ENCODE measurements around the gene TEPSIN. TPM values are rescaled to one million over a fixed set of nuclear protein-coding genes. Genes with fewer than 3 reads are reported as not detected.
A peak's percentile ranks its signal among the peaks of the same experiment; 100 is the strongest.

TEPSIN gene
- total and polyA plus RNA-seq, 5 donors from 2014 or later: 2.1 to 113 (median 6.2) TPM

DNA sequence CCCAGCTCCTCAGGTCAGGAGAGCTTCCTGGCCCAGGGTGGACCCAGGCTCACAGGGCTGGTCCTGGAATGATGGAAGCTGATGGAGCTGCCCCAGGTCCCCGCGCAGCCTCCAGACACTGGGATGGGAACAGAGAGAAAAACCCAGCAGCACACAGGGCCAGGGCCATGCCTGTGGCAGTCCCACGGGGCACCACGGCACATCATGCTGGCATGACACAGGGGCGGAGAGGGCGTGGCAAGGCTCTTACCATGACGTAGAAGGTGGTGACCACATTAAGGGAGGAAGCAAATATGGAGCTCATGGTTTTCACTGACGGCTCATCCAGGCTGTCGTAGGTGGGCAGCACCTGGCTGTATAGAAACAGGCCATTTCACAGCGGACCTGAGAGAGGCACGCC, 37.9 kb upstream of the TEPSIN start:
- peaks cover 25% of the 10 kb centered on the region for H3K36me3 Mint-ChIP-seq
- ATAC-seq (ENCODE audit: low read depth in 2 of 2): no peak
- no peak overlapping the region for H3K27ac Mint-ChIP-seq
- no peak for DNase-seq
- no peaks in the 10 kb centered on the region for H3K27me3 ChIP-seq (ENCODE audit: control insufficient read depth, insufficient read depth, low read length)
- H3K36me3 ChIP-seq (ENCODE audit: control insufficient read depth, insufficient read depth, low read length): peaks cover 64% of the 10 kb centered on the region
- no peak overlapping the region for H3K4me3 ChIP-seq (ENCODE audit: low read depth, low read length)
- H3K4me3 Mint-ChIP-seq: no peak overlapping the region
- no peaks in the 10 kb centered on the region for H3K27me3 Mint-ChIP-seq
- H3K27ac ChIP-seq (ENCODE audit: insufficient read depth, low read length, poor library complexity, severe bottlenecking): no peak overlapping the region
- H3K4me1 Mint-ChIP-seq: peaks cover 0 to 5% (median 1%) of the 10 kb centered on the region in 4 donors
- H3K4me1 ChIP-seq (ENCODE audit: control insufficient read depth, insufficient read depth, low read length, poor library complexity, severe bottlenecking): no peaks in the 10 kb centered on the region
- no peaks in the 10 kb centered on the region for H3K9me3 Mint-ChIP-seq
- no peaks in the 10 kb centered on the region for H3K9me3 ChIP-seq (ENCODE audit: control insufficient read depth in 2 of 2, low read length in 2 of 2)

DNA sequence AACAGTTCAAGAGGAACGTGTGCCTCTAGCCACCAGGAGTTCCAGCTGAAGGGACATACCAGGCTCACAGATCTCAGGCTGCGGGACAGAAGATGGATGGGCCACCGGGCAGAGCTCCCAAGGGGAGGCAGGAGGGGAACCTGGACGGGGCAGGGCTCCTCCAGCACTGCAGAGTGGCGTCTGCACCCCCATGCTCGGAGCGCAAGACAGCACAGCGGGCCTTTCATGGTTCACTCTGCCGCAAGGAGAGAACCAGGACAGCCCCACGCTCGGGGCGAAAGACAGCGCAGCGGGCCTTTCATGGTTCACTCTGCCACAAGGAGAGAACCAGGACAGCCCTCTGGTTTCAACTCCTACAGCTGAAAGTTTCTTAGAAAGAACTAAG, 35.6 kb upstream of the TEPSIN start:
- no peaks in the 10 kb centered on the region for H3K27me3 ChIP-seq (ENCODE audit: control insufficient read depth, insufficient read depth, low read length)
- H3K9me3 Mint-ChIP-seq: no peaks in the 10 kb centered on the region
- H3K4me1 Mint-ChIP-seq: peaks cover 0 to 5% (median 2%) of the 10 kb centered on the region in 4 donors
- H3K36me3 Mint-ChIP-seq: peaks cover 28% of the 10 kb centered on the region
- no peak overlapping the region for H3K4me3 Mint-ChIP-seq
- DNase-seq: no peak
- no peak overlapping the region for H3K27ac Mint-ChIP-seq
- no peaks in the 10 kb centered on the region for H3K4me1 ChIP-seq (ENCODE audit: control insufficient read depth, insufficient read depth, low read length, poor library complexity, severe bottlenecking)
- ATAC-seq (ENCODE audit: low read depth in 2 of 2): no peak
- no peak overlapping the region for H3K4me3 ChIP-seq (ENCODE audit: low read depth, low read length)
- no peaks in the 10 kb centered on the region for H3K27me3 Mint-ChIP-seq
- no peak overlapping the region for H3K27ac ChIP-seq (ENCODE audit: insufficient read depth, low read length, poor library complexity, severe bottlenecking)
- peaks cover 70% of the 10 kb centered on the region for H3K36me3 ChIP-seq (ENCODE audit: control insufficient read depth, insufficient read depth, low read length)
- no peaks in the 10 kb centered on the region for H3K9me3 ChIP-seq (ENCODE audit: control insufficient read depth in 2 of 2, low read length in 2 of 2)

DNA sequence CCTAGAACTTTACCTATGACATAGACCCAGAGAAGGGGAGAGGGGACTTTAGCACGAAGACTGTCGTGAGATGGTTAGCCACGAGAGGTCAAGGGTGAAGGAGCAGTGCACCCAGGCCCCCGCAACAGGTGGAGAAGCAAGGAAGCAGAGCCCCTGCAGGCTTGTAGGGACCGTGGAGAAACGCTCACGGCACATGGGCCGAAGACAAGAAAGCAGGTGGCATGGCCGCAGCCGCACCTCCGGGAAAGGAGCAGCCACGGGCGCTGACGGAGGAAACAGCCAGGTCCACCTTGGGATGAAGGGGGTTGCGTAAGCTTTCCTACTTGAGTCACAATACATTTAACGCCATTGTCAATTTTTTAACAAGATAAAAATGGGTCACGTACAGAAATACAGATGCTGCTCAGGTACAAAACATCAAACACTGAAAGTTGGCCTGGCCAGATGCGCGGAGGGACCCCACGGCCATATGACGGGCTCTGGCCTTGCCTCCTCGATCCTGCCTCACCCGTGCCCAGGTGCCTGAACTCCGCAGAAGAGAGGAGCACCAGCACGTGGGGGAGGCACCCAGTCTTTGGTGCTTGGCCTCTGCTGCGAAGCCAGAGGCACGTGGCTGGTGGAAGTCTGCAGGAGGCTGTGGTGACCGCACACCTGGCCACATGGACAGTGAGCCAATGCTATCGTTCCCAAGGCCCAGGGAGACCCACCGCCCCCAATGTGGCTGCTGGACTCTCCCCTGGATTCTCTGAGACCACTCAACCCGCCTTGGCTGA, 35.0 kb upstream of the TEPSIN start:
- Histone ChIP-seq H3K4me3 (ENCODE audit: low read depth, low read length) (no peak overlapping the region), H3K27ac (ENCODE audit: insufficient read depth, low read length, poor library complexity, severe bottlenecking) (no peak overlapping the region), H3K36me3 (ENCODE audit: control insufficient read depth, insufficient read depth, low read length) (peaks cover 68% of the 10 kb centered on the region), H3K4me1 (ENCODE audit: control insufficient read depth, insufficient read depth, low read length, poor library complexity, severe bottlenecking) (no peaks in the 10 kb centered on the region), H3K27me3 (ENCODE audit: control insufficient read depth, insufficient read depth, low read length) (no peaks in the 10 kb centered on the region), H3K9me3 (ENCODE audit: control insufficient read depth in 2 of 2, low read length in 2 of 2) (no peaks in the 10 kb centered on the region)
- H3K4me3 Mint-ChIP-seq: no peak overlapping the region
- DNase-seq: no peak
- no peak for ATAC-seq (ENCODE audit: low read depth in 2 of 2)
- peak overlapping the region in 1 of 3 donors; percentile 39 for H3K27ac Mint-ChIP-seq
- peaks cover 0 to 5% (median 2%) of the 10 kb centered on the region in 4 donors for H3K4me1 Mint-ChIP-seq
- peaks cover 28% of the 10 kb centered on the region for H3K36me3 Mint-ChIP-seq
- no peaks in the 10 kb centered on the region for H3K9me3 Mint-ChIP-seq
- H3K27me3 Mint-ChIP-seq: no peaks in the 10 kb centered on the region

DNA sequence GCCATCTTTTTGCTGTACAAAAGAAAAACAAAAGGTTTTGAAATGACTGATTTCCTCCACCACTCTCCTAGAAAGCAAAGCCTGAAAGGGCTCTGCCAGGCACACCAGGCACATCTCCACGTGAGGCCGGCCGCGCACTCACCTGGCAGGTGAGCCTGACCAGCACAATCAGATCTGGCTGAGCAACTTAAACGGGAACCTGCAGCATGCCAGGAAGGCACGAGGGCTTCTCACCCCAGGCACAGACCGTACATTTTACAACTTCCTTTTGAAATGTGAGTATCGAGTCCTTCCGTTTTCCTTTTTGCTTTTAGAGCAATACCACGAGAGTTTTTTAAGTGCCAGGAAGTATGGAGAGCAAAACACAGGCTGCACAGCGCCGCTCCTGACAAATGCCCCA, 33.8 kb upstream of the TEPSIN start:
- H3K27ac Mint-ChIP-seq: peak overlapping the region in 2 of 3 donors; percentile 39 to 73
- peaks cover 72% of the 10 kb centered on the region for H3K36me3 ChIP-seq (ENCODE audit: control insufficient read depth, insufficient read depth, low read length)
- ATAC-seq (ENCODE audit: low read depth in 2 of 2) (no peak), DNase-seq (no peak)
- H3K4me1 ChIP-seq (ENCODE audit: control insufficient read depth, insufficient read depth, low read length, poor library complexity, severe bottlenecking): no peaks in the 10 kb centered on the region
- peaks cover 0 to 7% (median 3%) of the 10 kb centered on the region in 4 donors for H3K4me1 Mint-ChIP-seq
- no peak overlapping the region for H3K4me3 ChIP-seq (ENCODE audit: low read depth, low read length)
- peaks cover 32% of the 10 kb centered on the region for H3K36me3 Mint-ChIP-seq
- no peak overlapping the region for H3K27ac ChIP-seq (ENCODE audit: insufficient read depth, low read length, poor library complexity, severe bottlenecking)
- no peak overlapping the region for H3K4me3 Mint-ChIP-seq
- no peaks in the 10 kb centered on the region for H3K9me3 ChIP-seq (ENCODE audit: control insufficient read depth in 2 of 2, low read length in 2 of 2)
- no peaks in the 10 kb centered on the region for H3K9me3 Mint-ChIP-seq
- H3K27me3 Mint-ChIP-seq: no peaks in the 10 kb centered on the region
- no peaks in the 10 kb centered on the region for H3K27me3 ChIP-seq (ENCODE audit: control insufficient read depth, insufficient read depth, low read length)

DNA sequence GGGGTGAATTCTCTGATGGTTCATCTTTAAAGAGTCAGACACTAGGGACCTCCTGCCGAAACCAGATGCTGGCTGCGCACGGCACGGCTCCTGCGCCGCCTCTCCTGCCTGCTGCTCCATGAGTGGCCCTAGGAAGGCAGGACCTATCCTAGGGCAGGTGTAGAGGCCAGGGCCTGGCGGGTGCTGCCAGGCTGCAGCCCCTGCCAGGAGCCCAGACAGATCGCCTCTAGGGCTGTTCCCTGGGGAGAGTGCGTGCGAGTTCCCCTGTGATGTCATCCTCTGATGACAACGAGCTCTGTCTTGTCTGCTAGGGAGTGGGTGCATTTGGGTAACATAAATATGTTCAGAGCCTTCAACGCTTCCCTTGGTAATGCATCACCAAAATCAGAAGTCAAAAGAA, 32.4 kb upstream of the TEPSIN start:
- H3K27me3 ChIP-seq (ENCODE audit: control insufficient read depth, insufficient read depth, low read length): no peaks in the 10 kb centered on the region
- H3K4me3 Mint-ChIP-seq: no peak overlapping the region
- no peak overlapping the region for H3K27ac ChIP-seq (ENCODE audit: insufficient read depth, low read length, poor library complexity, severe bottlenecking)
- DNase-seq (no peak), ATAC-seq (ENCODE audit: low read depth in 2 of 2) (no peak)
- no peak overlapping the region for H3K27ac Mint-ChIP-seq
- no peaks in the 10 kb centered on the region for H3K27me3 Mint-ChIP-seq
- peaks cover 0 to 7% (median 4%) of the 10 kb centered on the region in 4 donors for H3K4me1 Mint-ChIP-seq
- H3K36me3 ChIP-seq (ENCODE audit: control insufficient read depth, insufficient read depth, low read length): peaks cover 70% of the 10 kb centered on the region
- no peaks in the 10 kb centered on the region for H3K9me3 Mint-ChIP-seq
- H3K4me1 ChIP-seq (ENCODE audit: control insufficient read depth, insufficient read depth, low read length, poor library complexity, severe bottlenecking): no peaks in the 10 kb centered on the region
- H3K4me3 ChIP-seq (ENCODE audit: low read depth, low read length): no peak overlapping the region
- H3K9me3 ChIP-seq (ENCODE audit: control insufficient read depth in 2 of 2, low read length in 2 of 2): no peaks in the 10 kb centered on the region
- H3K36me3 Mint-ChIP-seq: peaks cover 35% of the 10 kb centered on the region

DNA sequence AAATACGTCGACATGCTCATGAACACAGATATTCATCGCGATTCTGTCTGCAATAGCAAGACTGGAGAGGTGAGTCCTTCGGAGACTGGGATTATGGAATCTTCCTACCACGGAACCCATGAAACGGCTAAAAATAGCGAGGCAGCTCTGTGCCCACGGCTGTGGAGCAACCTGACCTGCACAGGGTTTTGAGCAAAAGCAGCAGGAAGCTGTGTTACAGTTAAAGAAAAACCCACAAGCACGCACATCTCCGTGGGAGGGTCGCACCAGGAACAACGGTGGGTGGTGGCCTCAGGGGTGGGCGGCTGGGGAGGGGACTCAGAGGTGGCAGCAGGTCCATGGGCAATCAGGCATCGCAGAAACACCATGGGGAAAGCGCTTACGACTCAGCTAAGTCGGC, 31.4 kb upstream of the TEPSIN start:
- DNase-seq (no peak), ATAC-seq (ENCODE audit: low read depth in 2 of 2) (no peak)
- Mint-ChIP-seq H3K27me3 (no peaks in the 10 kb centered on the region), H3K9me3 (no peaks in the 10 kb centered on the region), H3K36me3 (peaks cover 32% of the 10 kb centered on the region), H3K4me3 (no peak overlapping the region), H3K4me1 (peaks cover 0 to 7% (median 4%) of the 10 kb centered on the region in 4 donors), H3K27ac (no peak overlapping the region)
- no peaks in the 10 kb centered on the region for H3K4me1 ChIP-seq (ENCODE audit: control insufficient read depth, insufficient read depth, low read length, poor library complexity, severe bottlenecking)
- no peaks in the 10 kb centered on the region for H3K27me3 ChIP-seq (ENCODE audit: control insufficient read depth, insufficient read depth, low read length)
- H3K4me3 ChIP-seq (ENCODE audit: low read depth, low read length): no peak overlapping the region
- H3K36me3 ChIP-seq (ENCODE audit: control insufficient read depth, insufficient read depth, low read length): peaks cover 71% of the 10 kb centered on the region
- H3K9me3 ChIP-seq (ENCODE audit: control insufficient read depth in 2 of 2, low read length in 2 of 2): no peaks in the 10 kb centered on the region
- no peak overlapping the region for H3K27ac ChIP-seq (ENCODE audit: insufficient read depth, low read length, poor library complexity, severe bottlenecking)

DNA sequence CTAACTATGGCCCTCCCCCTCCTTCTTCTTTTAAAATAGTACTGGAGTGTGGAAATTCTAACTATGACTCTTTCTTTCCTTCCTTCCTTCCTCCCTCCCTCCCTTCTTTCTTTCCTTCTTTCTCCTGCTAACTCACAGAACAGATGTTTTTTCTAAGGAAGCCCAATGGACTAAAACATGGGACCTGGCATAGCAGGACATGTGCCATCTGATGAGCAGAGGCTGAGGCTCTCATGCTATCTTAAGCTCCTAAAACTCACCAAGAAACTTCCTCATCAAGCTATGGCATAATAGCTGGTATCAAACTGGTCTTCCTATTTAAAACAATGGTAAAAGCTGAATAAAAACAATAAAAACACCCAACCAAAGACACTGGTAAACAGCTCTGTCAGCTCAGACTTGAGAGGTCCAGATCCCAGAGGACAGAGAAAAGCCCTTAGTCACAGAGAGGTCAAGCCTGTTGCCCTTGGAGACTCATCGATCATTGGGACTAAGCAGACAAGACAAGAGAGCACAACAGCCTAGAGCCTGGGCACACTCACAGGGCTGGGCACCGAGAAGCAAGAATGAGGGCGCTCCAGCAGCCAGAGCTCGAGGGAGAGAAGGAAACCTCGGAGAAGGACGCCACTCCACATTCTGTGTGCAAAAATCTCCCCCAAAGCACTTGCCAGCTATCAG, 28.7 kb upstream of the TEPSIN start:
- H3K27me3 Mint-ChIP-seq: no peaks in the 10 kb centered on the region
- H3K4me3 ChIP-seq (ENCODE audit: low read depth, low read length): no peak overlapping the region
- no peaks in the 10 kb centered on the region for H3K27me3 ChIP-seq (ENCODE audit: control insufficient read depth, insufficient read depth, low read length)
- H3K9me3 Mint-ChIP-seq: no peaks in the 10 kb centered on the region
- no peaks in the 10 kb centered on the region for H3K4me1 ChIP-seq (ENCODE audit: control insufficient read depth, insufficient read depth, low read length, poor library complexity, severe bottlenecking)
- H3K4me3 Mint-ChIP-seq: no peak overlapping the region
- H3K27ac Mint-ChIP-seq: peak overlapping the region in 2 of 3 donors; percentile 60 to 63
- DNase-seq (no peak), ATAC-seq (ENCODE audit: low read depth in 2 of 2) (no peak)
- H3K36me3 Mint-ChIP-seq: peaks cover 21% of the 10 kb centered on the region
- peaks cover 0 to 4% (median 2%) of the 10 kb centered on the region in 4 donors for H3K4me1 Mint-ChIP-seq
- H3K9me3 ChIP-seq (ENCODE audit: control insufficient read depth in 2 of 2, low read length in 2 of 2): no peaks in the 10 kb centered on the region
- H3K36me3 ChIP-seq (ENCODE audit: control insufficient read depth, insufficient read depth, low read length): peaks cover 66% of the 10 kb centered on the region
- H3K27ac ChIP-seq (ENCODE audit: insufficient read depth, low read length, poor library complexity, severe bottlenecking): no peak overlapping the region

Data from CD4-positive, CD25-positive, alpha-beta regulatory T cell (primary cell).